HepG2 (cell line): ENCODE data around the gene PML. TPM values are rescaled to one million over a fixed set of nuclear protein-coding genes. Genes with fewer than 3 reads are reported as not detected.

Experiments used
- CSRNP2 ChIP-seq: sonication (generic); formaldehyde crosslinking; conservative IDR thresholded peaks from 2 replicates; pipeline ENCODE4 v1.8.0; 2022; ENCODE audit warnings: low read depth, missing genetic modification reagents
- HES4 ChIP-seq: sonication (generic); formaldehyde crosslinking; IDR thresholded peaks from 2 replicates; pipeline ENCODE4 v1.9.0; 2021; ENCODE audit warnings: mild to moderate bottlenecking, missing genetic modification reagents, borderline replicate concordance
- HMGXB4 ChIP-seq, 2 experiments: sonication (generic) in 1 of 2; formaldehyde crosslinking in 1 of 2; IDR thresholded peaks; 2 replicates each; pipeline versions ENCODE4 v1.4.0 to v1.6.1; 2018 to 2020; ENCODE audit warnings: missing genetic modification reagents in 2 of 2, borderline replicate concordance in 1 of 2, low read depth in 1 of 2, mild to moderate bottlenecking in 1 of 2, missing biosample characterization in 1 of 2
- JUN ChIP-seq: sonication (generic); formaldehyde crosslinking; IDR thresholded peaks from 2 replicates; pipeline ENCODE4 v1.4.0; 2020; ENCODE audit warnings: mild to moderate bottlenecking, missing genetic modification reagents
- NBN ChIP-seq: fragments of 450-650 bp; conservative IDR thresholded peaks from 2 replicates; pipeline ENCODE4 v1.6.1; 2017
- PATZ1 ChIP-seq: sonication (generic); formaldehyde crosslinking; IDR thresholded peaks from 2 replicates; pipeline ENCODE4 v1.4.0; 2020; ENCODE audit warnings: missing genetic modification reagents
- SIX4 ChIP-seq: sonication (generic); formaldehyde crosslinking; IDR thresholded peaks from 2 replicates; pipeline ENCODE4 v1.4.0; 2020; ENCODE audit warnings: missing genetic modification reagents
- THAP11 ChIP-seq: IDR thresholded peaks from 2 replicates; pipeline ENCODE4 v1.6.1; 2016; ENCODE audit warnings: missing biosample characterization, missing genetic modification reagents
- ZNF260 ChIP-seq: sonication (generic); formaldehyde crosslinking; IDR thresholded peaks from 2 replicates; pipeline ENCODE4 v1.4.0; 2020; ENCODE audit warnings: missing genetic modification reagents, low read depth, mild to moderate bottlenecking, borderline replicate concordance
- ZNF350 ChIP-seq: sonication (generic); formaldehyde crosslinking; IDR thresholded peaks from 2 replicates; pipeline ENCODE4 v1.4.0; 2020; ENCODE audit warnings: mild to moderate bottlenecking, low read depth, missing genetic modification reagents, borderline replicate concordance
- ZNF484 ChIP-seq: sonication (generic); formaldehyde crosslinking; IDR thresholded peaks from 2 replicates; pipeline ENCODE4 v1.5.1; 2020; ENCODE audit warnings: mild to moderate bottlenecking, low read depth, missing genetic modification reagents, borderline replicate concordance
- ZNF670 ChIP-seq: sonication (generic); formaldehyde crosslinking; IDR thresholded peaks from 2 replicates; pipeline ENCODE4 v1.8.0; 2022; ENCODE audit warnings: mild to moderate bottlenecking, missing genetic modification reagents, borderline replicate concordance
- polyA plus RNA-seq, 8 experiments: library from polyadenylated mRNA; depleted of rRNA in 3 of 8; stranded (reverse) in 7 of 8; unstranded in 1 of 8; fragments of >200 nt; fragmentation: Illumina TruSeq in 4 of 8; extraction: Trizol in 4 of 8; gene quantifications; 2 replicates each; pipeline versions ENCODE4 v1.2.1 to v1.2.3, GENCODE V29; 2011 to 2016; ENCODE audit warnings: low read depth in 4 of 8, missing spikeins in 1 of 8, mixed read lengths in 1 of 8; ENCODE audit not compliant: insufficient read depth in 1 of 8
- total RNA-seq, 5 experiments: library from RNA; depleted of rRNA; stranded (reverse); fragments of >200 nt; fragmentation: Illumina TruSeq; extraction: Trizol; gene quantifications; 2 replicates each; pipeline ENCODE4 v1.2.3, GENCODE V29; 2016; ENCODE audit warnings: low read depth in 1 of 5
- TF ChIP-seq, protein P1 (sequence below): sonication (generic); formaldehyde crosslinking; IDR thresholded peaks from 2 replicates; pipeline ENCODE4 v1.8.1; 2022; ENCODE audit warnings: low read depth, mild to moderate bottlenecking, missing genetic modification reagents

The PML gene
- total and polyA plus RNA-seq, 2 of the 13 experiments (the other 11 are each of a cell fraction or from before 2014, with no cell fraction given), result 2.9 to 3.9 TPM

GRCh38 chr15:73991726-73992593 lies 2.6 kb upstream of the PML start, which contains the start of gene STOML1 (continued):
- TF ChIP-seq CSRNP2 (CRISPR knock-in tag), result no peak
- peak; percentile 62 for TF ChIP-seq PATZ1
- TF ChIP-seq ZNF350 (CRISPR knock-in tag), result no peak
- TF ChIP-seq, protein P1, sequence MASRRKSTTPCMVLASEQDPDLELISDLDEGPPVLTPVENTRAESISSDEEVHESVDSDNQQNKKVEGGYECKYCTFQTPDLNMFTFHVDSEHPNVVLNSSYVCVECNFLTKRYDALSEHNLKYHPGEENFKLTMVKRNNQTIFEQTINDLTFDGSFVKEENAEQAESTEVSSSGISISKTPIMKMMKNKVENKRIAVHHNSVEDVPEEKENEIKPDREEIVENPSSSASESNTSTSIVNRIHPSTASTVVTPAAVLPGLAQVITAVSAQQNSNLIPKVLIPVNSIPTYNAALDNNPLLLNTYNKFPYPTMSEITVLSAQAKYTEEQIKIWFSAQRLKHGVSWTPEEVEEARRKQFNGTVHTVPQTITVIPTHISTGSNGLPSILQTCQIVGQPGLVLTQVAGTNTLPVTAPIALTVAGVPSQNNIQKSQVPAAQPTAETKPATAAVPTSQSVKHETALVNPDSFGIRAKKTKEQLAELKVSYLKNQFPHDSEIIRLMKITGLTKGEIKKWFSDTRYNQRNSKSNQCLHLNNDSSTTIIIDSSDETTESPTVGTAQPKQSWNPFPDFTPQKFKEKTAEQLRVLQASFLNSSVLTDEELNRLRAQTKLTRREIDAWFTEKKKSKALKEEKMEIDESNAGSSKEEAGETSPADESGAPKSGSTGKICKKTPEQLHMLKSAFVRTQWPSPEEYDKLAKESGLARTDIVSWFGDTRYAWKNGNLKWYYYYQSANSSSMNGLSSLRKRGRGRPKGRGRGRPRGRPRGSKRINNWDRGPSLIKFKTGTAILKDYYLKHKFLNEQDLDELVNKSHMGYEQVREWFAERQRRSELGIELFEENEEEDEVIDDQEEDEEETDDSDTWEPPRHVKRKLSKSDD (CRISPR knock-in tag), result no peak
- TF ChIP-seq SIX4 (CRISPR knock-in tag), result no peak
- no peak for TF ChIP-seq ZNF260 (CRISPR knock-in tag)
- peak; percentile 94 for TF ChIP-seq THAP11
- no peak for TF ChIP-seq ZNF670
- peak; percentile 51; the same call in 1 of the 2 replicates for TF ChIP-seq HES4 (CRISPR knock-in tag)
- TF ChIP-seq JUN (CRISPR knock-in tag), result no peak
- TF ChIP-seq NBN, result no peak
- TF ChIP-seq ZNF484 (CRISPR knock-in tag), result no peak
- TF ChIP-seq HMGXB4 (CRISPR knock-in tag; IDR thresholded peaks at IDR 0.05; ENCODE audit: borderline replicate concordance in 1 of 2, low read depth in 1 of 2), result peak; percentile 78 to 86; a peak in 3 of 4 replicates
